ENCODE results near the gene COLEC12.
"Not testable (repeated sequence)": the region's sequence is repeated elsewhere in the genome, so short reads cannot be mapped to it uniquely, and the experiment has no call there.

COLEC12 gene

DNA sequence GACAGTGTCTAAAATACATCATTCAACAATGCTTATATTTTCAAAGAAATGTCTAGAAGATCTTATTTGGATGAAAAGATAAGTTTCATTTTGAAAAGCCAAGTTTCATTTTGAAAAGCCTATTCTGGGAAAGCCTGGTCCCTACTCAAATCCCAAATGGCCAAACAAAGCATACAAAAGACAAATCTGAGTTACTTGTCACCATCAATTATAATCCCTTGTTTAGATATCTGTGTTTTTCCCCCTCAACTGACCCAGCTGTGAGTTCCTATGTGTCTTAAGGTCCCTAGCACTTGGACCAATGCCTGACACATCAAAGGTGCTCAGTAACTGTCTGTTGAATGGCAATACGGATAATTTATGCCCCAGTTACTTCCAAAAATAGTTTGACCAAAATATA is 180.3 kb downstream of the COLEC12 start:
- no peaks in the 10 kb centered on the region for H3K36me3 Mint-ChIP-seq (ENCODE audit: low read depth)
- no peaks in the 10 kb centered on the region for H3K4me1 Mint-ChIP-seq (ENCODE audit: low read depth)
- H3K9me3 Mint-ChIP-seq, result no peaks in the 10 kb centered on the region
- no peak overlapping the region for H3K27ac Mint-ChIP-seq
- no peaks in the 10 kb centered on the region for H3K27me3 Mint-ChIP-seq
- no peak overlapping the region for H3K4me3 Mint-ChIP-seq

DNA sequence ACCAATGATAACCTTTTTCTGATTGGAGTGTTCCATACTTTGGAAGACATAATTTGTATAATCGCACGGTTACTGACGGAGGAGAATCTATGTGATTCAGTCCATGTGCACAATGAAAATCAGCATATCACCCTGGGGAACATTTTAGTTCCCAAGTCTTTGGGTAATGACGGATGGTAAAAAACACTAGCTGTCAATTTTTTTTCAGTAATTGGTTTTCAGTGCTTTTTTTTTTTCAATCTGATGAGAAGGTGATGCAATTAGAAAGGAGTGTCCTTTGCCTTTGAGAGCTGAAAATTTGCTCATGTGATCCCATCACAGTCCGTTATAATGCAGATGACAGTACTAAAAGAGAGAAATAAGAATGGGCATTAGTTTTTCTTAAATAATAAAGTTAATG is 180.8 kb downstream of the COLEC12 start:
- Mint-ChIP-seq H3K9me3 (no peaks in the 10 kb centered on the region), H3K4me3 (no peak overlapping the region), H3K4me1 (ENCODE audit: low read depth) (no peaks in the 10 kb centered on the region), H3K36me3 (ENCODE audit: low read depth) (no peaks in the 10 kb centered on the region), H3K27me3 (no peaks in the 10 kb centered on the region), H3K27ac (no peak overlapping the region)

DNA sequence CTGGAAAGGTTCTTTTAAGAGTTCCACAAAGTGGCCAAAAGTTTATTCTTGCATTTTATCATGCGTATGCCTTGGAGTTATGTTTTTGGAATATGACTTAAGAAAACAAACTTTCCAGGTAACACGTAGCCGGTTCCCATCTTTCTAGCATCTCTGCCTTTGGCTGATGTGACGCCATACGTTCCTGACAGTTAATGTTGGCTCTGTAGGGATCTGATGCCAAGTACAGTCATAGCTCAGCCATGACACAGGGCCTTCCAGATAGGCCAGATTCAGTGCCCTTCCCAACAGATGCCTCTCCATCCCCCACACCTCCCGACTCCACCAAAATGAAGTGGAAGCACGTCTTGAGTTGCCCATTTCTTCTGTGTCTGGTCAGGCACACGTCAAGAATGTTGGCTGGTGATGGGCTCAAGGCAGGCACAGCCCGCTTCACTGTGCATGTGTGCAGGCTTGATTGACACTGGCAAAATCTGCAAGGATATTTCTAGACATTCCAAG is 181.7 kb downstream of the COLEC12 start:
- H3K36me3 Mint-ChIP-seq (ENCODE audit: low read depth), result no peaks in the 10 kb centered on the region
- H3K4me3 Mint-ChIP-seq, result no peak overlapping the region
- H3K27ac Mint-ChIP-seq, result no peak overlapping the region
- no peaks in the 10 kb centered on the region for H3K4me1 Mint-ChIP-seq (ENCODE audit: low read depth)
- H3K9me3 Mint-ChIP-seq, result no peaks in the 10 kb centered on the region
- H3K27me3 Mint-ChIP-seq, result no peaks in the 10 kb centered on the region

DNA sequence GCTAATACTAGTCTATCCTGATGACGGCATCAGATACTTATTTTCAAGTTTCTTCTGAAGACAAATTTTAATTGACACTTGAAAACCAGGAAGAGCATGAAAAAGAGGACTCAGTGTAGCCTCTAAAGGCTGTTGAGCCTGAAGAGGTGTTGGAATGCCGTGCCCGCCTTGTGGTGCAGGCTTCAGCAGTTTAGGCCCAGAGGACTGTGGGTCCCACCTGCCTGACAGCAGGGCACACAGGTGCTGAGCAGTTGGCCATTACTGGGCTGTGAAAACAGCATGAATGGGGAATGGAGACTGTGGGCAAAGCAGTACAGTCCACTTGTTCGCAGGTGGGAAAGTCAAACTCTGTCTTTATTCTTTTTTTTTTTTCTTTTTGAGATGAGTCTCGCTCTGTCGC is 182.9 kb downstream of the COLEC12 start:
- H3K27ac Mint-ChIP-seq, result no peak overlapping the region
- no peaks in the 10 kb centered on the region for H3K9me3 Mint-ChIP-seq
- H3K27me3 Mint-ChIP-seq, result no peaks in the 10 kb centered on the region
- no peaks in the 10 kb centered on the region for H3K4me1 Mint-ChIP-seq (ENCODE audit: low read depth)
- no peak overlapping the region for H3K4me3 Mint-ChIP-seq
- H3K36me3 Mint-ChIP-seq (ENCODE audit: low read depth), result no peaks in the 10 kb centered on the region

DNA sequence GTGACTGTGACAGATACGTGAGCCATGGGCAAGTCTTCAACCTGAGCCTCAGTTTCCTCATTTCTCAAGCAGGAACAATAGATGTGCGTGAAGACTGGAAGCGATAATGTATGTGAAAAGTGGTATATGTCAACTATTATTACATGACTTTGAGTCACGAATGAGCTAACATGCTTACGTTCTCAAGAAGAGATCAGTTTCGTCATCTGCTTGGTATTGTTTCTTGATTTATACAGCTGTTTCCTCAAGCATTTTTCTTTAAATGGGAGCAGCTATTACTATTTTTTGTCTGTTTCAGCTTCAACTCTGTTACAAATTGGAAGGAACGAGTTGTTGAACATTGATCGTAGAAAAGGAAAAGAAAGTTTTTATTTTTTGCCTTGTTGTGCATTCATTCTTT is 184.1 kb downstream of the COLEC12 start:
- no peaks in the 10 kb centered on the region for H3K27me3 Mint-ChIP-seq
- no peak overlapping the region for H3K4me3 Mint-ChIP-seq
- no peaks in the 10 kb centered on the region for H3K4me1 Mint-ChIP-seq (ENCODE audit: low read depth)
- H3K36me3 Mint-ChIP-seq (ENCODE audit: low read depth), result no peaks in the 10 kb centered on the region
- H3K27ac Mint-ChIP-seq, result no peak overlapping the region
- H3K9me3 Mint-ChIP-seq, result no peaks in the 10 kb centered on the region

DNA sequence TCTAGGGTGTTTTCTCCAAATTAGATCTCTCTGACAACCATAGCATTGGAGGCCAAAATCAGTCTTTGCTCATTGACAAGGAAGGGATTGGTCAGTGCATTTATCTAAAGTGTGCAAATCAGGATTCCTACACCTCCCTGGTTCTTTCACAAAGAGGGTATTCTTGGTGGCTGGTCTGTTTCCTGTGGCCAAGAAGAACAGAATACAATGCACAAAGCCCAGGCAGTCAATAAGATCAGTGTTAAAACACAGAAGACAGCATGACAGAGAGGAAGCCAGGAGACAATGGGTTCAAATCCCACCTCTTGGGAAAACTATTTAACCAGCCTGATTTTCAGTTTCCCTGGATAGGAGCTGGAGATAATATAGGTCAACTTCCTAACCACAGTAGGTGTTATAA is 186.6 kb downstream of the COLEC12 start:
- no peaks in the 10 kb centered on the region for H3K4me1 Mint-ChIP-seq (ENCODE audit: low read depth)
- H3K9me3 Mint-ChIP-seq, result no peaks in the 10 kb centered on the region
- H3K27me3 Mint-ChIP-seq, result peaks cover 2% of the 10 kb centered on the region
- no peaks in the 10 kb centered on the region for H3K36me3 Mint-ChIP-seq (ENCODE audit: low read depth)
- no peak overlapping the region for H3K27ac Mint-ChIP-seq
- H3K4me3 Mint-ChIP-seq, result no peak overlapping the region

DNA sequence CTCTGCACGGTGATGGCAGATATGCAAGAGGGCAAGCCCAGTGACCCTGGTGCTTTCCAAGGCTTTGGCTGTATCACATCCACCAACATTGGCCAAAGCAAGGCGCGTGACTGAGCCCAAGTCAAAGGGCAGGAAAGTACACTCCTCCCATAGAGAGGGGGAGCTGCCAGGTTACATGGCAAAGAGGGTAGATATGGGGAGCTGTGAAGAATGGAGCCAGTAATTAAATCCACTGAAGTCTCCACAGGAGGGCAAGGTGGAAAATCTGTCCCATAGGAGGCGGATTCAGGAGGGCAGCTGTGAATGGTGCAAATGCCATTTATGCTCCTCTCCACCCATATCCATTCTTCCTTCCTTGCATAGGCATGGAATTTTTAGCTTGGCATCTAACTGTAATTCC is 188.1 kb downstream of the COLEC12 start:
- H3K27me3 Mint-ChIP-seq, result peaks cover 7% of the 10 kb centered on the region
- H3K4me3 Mint-ChIP-seq, result no peak overlapping the region
- no peak overlapping the region for H3K27ac Mint-ChIP-seq
- no peaks in the 10 kb centered on the region for H3K36me3 Mint-ChIP-seq (ENCODE audit: low read depth)
- no peaks in the 10 kb centered on the region for H3K4me1 Mint-ChIP-seq (ENCODE audit: low read depth)
- H3K9me3 Mint-ChIP-seq, result no peaks in the 10 kb centered on the region

DNA sequence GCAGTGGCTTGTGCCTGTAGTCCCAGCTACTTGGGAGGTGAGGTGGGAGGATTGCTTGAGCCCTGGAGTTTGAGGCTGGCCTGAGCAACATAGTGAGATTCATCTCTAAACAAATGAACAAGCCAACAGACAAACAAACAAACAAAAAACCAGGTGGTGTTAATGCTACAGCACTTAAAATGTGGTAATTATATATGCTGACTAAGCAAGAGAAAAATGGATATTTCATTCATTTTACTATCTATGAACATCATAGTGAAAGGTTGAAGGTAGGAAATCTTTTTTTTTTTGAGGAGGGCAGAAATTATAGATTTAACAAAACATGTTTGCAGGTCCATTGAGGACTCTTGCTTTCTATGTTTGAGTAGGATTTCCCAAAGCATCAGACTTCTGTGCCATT is 190.5 kb downstream of the COLEC12 start:
- no peaks in the 10 kb centered on the region for H3K4me1 Mint-ChIP-seq (ENCODE audit: low read depth)
- no peak overlapping the region for H3K4me3 Mint-ChIP-seq
- H3K27ac Mint-ChIP-seq, result no peak overlapping the region
- H3K9me3 Mint-ChIP-seq, result no peaks in the 10 kb centered on the region
- no peaks in the 10 kb centered on the region for H3K36me3 Mint-ChIP-seq (ENCODE audit: low read depth)
- H3K27me3 Mint-ChIP-seq, result peaks cover 12% of the 10 kb centered on the region

DNA sequence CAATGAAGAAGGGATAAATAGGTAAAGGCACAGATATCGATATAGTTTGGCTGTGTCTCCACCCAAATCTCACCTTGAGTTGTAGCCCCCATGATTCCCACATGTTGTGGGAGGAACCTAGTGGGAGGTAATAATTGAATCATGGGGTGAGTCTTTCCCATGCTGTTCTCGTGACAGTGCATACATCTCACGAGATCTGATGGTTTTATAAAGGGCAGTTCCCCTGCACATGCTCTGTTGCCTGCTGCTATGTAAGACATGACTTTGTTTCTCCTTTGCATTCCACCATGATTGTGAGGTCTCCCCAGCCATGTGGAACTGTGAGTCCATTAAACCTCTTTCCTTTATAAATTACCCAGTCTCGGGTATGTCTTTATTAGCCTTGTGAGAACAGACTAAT is 192.4 kb downstream of the COLEC12 start:
- peaks cover 12% of the 10 kb centered on the region for H3K27me3 Mint-ChIP-seq

DNA sequence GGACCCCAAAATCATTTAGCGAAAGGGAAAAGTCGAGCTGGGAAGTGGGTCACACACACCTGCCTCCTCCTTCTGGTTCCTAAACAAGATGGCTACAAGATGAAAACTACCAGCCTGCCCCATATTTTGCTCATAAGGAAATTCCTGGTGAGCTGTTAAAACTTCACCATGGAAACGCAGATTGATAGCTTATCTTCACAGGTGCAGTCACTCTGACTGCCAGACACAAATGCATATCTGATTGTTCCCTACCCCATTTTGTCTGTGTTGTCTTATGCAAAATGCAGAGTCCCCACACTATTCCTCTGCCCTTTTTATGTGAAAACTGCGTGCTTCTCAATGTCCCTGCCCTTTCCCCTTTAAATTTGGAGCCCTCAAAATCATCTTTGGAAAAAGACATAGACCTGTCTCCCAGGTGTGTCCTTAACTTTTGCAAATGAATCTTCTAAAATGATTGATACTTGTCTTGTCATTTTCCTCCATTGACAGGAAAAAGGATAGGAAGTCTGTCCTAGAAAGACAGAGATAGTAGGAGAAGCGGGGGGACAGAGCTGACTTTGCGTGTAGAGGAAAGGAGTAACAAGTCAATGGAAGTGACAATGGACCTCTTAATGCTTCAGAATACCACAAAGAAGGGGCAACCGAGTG is 193.8 kb downstream of the COLEC12 start:
- Mint-ChIP-seq H3K36me3 (ENCODE audit: low read depth) (no peaks in the 10 kb centered on the region), H3K27me3 (peaks cover 12% of the 10 kb centered on the region), H3K4me1 (ENCODE audit: low read depth) (no peaks in the 10 kb centered on the region), H3K27ac (no peak overlapping the region), H3K9me3 (no peaks in the 10 kb centered on the region), H3K4me3 (no peak overlapping the region)

More for the DNA sequence above, 192.4 kb downstream of the COLEC12 start:
- H3K36me3 Mint-ChIP-seq (ENCODE audit: low read depth); H3K4me1 Mint-ChIP-seq (ENCODE audit: low read depth); H3K9me3 Mint-ChIP-seq; H3K4me3 Mint-ChIP-seq; H3K27ac Mint-ChIP-seq: not testable (repeated sequence)

DNA sequence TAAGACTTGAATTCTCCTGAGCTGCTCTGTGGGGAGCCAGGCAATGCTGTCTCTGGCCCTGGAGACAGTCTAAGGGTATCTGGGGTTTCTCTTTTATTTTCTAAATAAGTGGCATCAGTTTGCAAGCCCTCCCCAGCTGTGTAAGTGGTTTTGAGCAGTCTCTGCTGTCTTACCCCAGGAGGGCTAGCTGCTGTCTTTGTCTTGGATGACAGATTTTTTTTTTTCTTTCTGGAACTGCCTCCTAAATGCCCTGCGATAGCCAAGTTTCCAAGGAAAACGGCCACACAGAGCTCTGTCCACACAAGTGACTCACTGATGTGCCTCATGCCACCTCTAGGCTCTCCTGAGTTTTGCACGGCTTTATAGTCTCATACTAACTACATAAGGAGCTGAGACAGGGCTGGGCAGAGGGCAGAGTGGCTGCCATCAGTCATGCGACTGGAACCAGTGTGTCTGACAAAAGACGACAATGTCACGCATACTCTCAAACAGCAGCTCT is 195.4 kb downstream of the COLEC12 start:
- no peaks in the 10 kb centered on the region for H3K36me3 Mint-ChIP-seq (ENCODE audit: low read depth)
- no peak overlapping the region for H3K27ac Mint-ChIP-seq
- H3K9me3 Mint-ChIP-seq, result no peaks in the 10 kb centered on the region
- H3K27me3 Mint-ChIP-seq, result peaks cover 12% of the 10 kb centered on the region
- H3K4me1 Mint-ChIP-seq (ENCODE audit: low read depth), result no peaks in the 10 kb centered on the region
- no peak overlapping the region for H3K4me3 Mint-ChIP-seq

DNA sequence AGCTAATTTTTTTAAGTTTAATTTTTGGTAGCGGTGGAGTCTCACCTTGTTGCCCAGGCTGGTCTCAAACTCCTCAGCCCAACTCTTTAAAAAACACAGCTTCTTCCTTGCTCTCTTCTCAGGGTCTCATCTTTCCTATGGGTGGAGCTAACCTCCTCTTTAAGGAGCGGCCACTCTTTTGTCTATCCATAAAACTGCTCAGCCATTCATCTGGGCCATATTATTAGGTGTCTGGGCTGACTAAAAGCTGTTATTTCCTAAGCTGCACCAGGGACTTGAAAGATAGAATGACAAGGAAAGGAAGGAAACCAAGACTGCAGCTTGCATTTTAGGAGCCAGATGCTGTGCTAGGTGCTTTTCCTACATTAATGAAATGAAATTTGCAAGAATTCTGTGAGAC is 196.9 kb downstream of the COLEC12 start:
- Mint-ChIP-seq H3K27ac (no peak overlapping the region), H3K36me3 (ENCODE audit: low read depth) (no peaks in the 10 kb centered on the region), H3K4me1 (ENCODE audit: low read depth) (no peaks in the 10 kb centered on the region), H3K27me3 (peaks cover 7% of the 10 kb centered on the region), H3K9me3 (no peaks in the 10 kb centered on the region), H3K4me3 (no peak overlapping the region)

DNA sequence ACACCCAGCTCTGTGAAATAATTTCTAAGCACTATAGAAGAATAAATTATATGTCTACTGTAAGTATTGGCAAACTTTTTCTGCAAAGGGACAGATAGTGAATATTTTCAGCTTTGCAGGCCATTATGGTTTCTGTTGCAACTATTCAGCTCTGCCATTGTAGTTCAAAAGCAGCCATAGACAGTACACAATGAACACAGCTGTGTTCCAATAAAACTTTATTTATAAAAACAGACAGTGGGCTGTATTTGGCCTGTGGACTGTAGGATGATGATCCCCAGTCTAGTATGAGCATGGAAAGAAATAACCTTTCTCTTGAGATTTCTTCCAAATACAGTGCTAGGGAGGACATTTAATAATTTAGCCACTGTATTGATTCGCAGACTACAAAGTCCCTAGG is 197.5 kb downstream of the COLEC12 start:
- Mint-ChIP-seq H3K4me3 (no peak overlapping the region), H3K4me1 (ENCODE audit: low read depth) (no peaks in the 10 kb centered on the region), H3K27ac (no peak overlapping the region), H3K27me3 (peaks cover 5% of the 10 kb centered on the region), H3K9me3 (no peaks in the 10 kb centered on the region), H3K36me3 (ENCODE audit: low read depth) (no peaks in the 10 kb centered on the region)

DNA sequence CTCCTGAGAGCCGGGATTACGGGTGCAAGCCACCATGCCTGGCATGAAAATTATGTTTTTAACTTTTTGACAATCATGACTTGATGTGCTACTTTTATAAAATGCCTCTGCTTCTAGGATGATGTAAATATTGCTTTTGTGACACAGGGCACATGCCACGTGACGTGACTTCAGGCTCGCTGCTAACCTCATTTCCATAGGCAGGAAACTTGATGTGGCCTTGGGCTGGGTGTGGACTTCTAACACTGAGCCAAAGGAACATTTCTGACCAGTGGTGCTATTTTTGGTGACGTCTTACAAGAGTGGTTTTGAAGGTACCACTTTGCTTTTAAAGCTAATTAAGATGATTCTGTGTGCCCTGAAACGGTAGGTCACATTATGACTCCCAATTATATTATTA is 198.4 kb downstream of the COLEC12 start:
- peaks cover 4% of the 10 kb centered on the region for H3K27me3 Mint-ChIP-seq
- no peak overlapping the region for H3K27ac Mint-ChIP-seq
- no peaks in the 10 kb centered on the region for H3K4me1 Mint-ChIP-seq (ENCODE audit: low read depth)
- no peaks in the 10 kb centered on the region for H3K9me3 Mint-ChIP-seq
- no peaks in the 10 kb centered on the region for H3K36me3 Mint-ChIP-seq (ENCODE audit: low read depth)
- no peak overlapping the region for H3K4me3 Mint-ChIP-seq

DNA sequence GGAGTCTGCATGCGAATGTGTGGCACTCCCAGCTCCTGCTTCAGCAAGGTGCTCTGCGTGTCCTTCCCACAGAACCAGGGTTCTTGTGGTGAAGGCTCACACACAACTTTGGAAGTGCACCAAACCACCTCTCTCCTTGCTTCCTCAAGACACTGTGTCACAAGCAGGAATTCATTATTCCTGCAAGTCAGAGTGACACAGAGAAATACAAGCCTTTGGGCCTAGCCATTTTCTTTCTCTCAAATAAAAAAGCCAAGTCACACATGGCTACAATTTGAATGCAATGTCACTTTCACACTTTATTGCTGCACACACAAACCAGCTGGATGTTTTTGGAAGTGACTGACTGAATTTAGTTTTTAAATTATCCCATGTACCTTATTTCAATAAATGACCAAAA is 202.6 kb downstream of the COLEC12 start:
- H3K36me3 Mint-ChIP-seq (ENCODE audit: low read depth), result no peaks in the 10 kb centered on the region
- H3K4me1 Mint-ChIP-seq (ENCODE audit: low read depth), result no peaks in the 10 kb centered on the region
- H3K27ac Mint-ChIP-seq, result no peak overlapping the region
- peaks cover 4% of the 10 kb centered on the region for H3K27me3 Mint-ChIP-seq
- no peaks in the 10 kb centered on the region for H3K9me3 Mint-ChIP-seq
- no peak overlapping the region for H3K4me3 Mint-ChIP-seq
